Karpas-422 (cell line): Measurements from ENCODE around the gene DNAJC16. TPM values are rescaled to one million over a fixed set of nuclear protein-coding genes. Genes with fewer than 3 reads are reported as not detected.

Experiments
- DNase-seq: peaks from one replicate; pipeline ENCODE4 v3.0.0-alpha.2; 2015
- H2AFZ ChIP-seq: fragments of 200-600 bp; sonication (generic); 2 replicates; pipeline ENCODE4 v1.6.1; 2014; ENCODE audit warnings: antibody characterized with exemption, low read length, mixed read lengths
- H3K27ac ChIP-seq: fragments of 200-600 bp; sonication (generic); 2 replicates; pipeline ENCODE4 v1.5.1; 2014; ENCODE audit warnings: mild to moderate bottlenecking, low read length, moderate library complexity
- H3K27me3 ChIP-seq: fragments of 200-600 bp; sonication (generic); 2 replicates; pipeline ENCODE4 v1.6.1; 2014; ENCODE audit warnings: low read length, mixed read lengths
- H3K36me3 ChIP-seq: fragments of 200-600 bp; sonication (generic); 2 replicates; pipeline ENCODE4 v1.6.1; 2014; ENCODE audit warnings: low read length, mixed read lengths; ENCODE audit not compliant: insufficient read depth
- H3K4me1 ChIP-seq: fragments of 200-600 bp; sonication (generic); 2 replicates; pipeline ENCODE4 v1.6.1; 2014; ENCODE audit warnings: mild to moderate bottlenecking, low read length, mixed read lengths
- H3K4me2 ChIP-seq: fragments of 200-600 bp; sonication (generic); 2 replicates; pipeline ENCODE4 v1.6.1; 2014; ENCODE audit warnings: low read length, low read depth, mild to moderate bottlenecking; ENCODE audit not compliant: poor library complexity, severe bottlenecking
- H3K4me3 ChIP-seq: fragments of 200-600 bp; sonication (generic); 2 replicates; pipeline ENCODE4 v1.5.1; 2014; ENCODE audit warnings: mild to moderate bottlenecking, antibody characterized with exemption, low read length, mixed read lengths
- H3K79me2 ChIP-seq: fragments of 200-600 bp; sonication (generic); 2 replicates; pipeline ENCODE4 v1.6.1; 2014; ENCODE audit warnings: mild to moderate bottlenecking, low read length, mixed read lengths
- H3K9ac ChIP-seq: fragments of 200-600 bp; sonication (generic); 2 replicates; pipeline ENCODE4 v1.6.0; 2014; ENCODE audit warnings: low read length
- H3K9me2 ChIP-seq: fragments of 200-600 bp; sonication (generic), shearing (Covaris generic); replicated peaks from 2 replicates; pipeline ENCODE4 v1.6.0; 2014; ENCODE audit warnings: mild to moderate bottlenecking, low read length, moderate library complexity; ENCODE audit not compliant: insufficient read depth
- H3K9me3 ChIP-seq: fragments of 300-700, 200-600 bp; sonication (generic); 2 replicates; pipeline ENCODE4 v1.6.1; 2014; ENCODE audit warnings: low read length, mixed read lengths
- H4K20me1 ChIP-seq: fragments of 200-600 bp; sonication (generic); 2 replicates; pipeline ENCODE4 v1.6.1; 2014; ENCODE audit warnings: mild to moderate bottlenecking, antibody characterized with exemption, low read length, low read depth; ENCODE audit not compliant: insufficient read depth
- total RNA-seq: library from RNA; depleted of rRNA; stranded (reverse); fragments of >200 nt; shearing (Covaris generic); gene quantifications from 2 replicates; pipeline ENCODE4 v1.2.3, GENCODE V29; 2014; ENCODE audit warnings: low replicate concordance

Gene DNAJC16
- total RNA-seq, 1 experiment from 2014 or later, result 31.0 TPM

DNA sequence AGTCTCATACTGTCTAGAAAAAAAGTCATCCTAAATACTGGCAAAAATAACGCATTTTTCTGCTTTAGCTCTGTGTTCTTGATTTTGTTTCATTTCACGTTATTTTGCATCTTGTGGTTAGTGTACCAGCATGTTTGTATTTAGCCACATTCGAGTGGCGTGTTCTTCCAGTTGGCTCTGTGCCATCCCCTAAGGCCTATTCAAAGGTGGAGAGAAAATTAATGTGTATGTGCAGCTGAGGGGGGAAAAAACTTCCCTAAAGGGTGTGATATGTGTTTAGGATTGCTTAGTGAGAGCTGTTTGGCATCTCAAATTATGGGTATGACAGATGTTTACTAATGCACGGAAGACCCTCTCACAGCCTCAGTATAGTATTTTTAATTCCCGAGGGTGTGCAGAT, 12.1 kb downstream of the DNAJC16 start:
- peaks cover 14% of the 10 kb centered on the region; the same call in 1 of the 2 replicates for H3K36me3 ChIP-seq
- no peak overlapping the region for H2AFZ ChIP-seq
- no peaks in the 10 kb centered on the region for H3K4me1 ChIP-seq
- H3K27ac ChIP-seq, result no peak overlapping the region
- no peaks in the 10 kb centered on the region for H4K20me1 ChIP-seq
- DNase-seq, result no peak
- H3K79me2 ChIP-seq, result no peaks in the 10 kb centered on the region
- no peak overlapping the region for H3K4me3 ChIP-seq
- no peak overlapping the region for H3K4me2 ChIP-seq
- H3K9me3 ChIP-seq, result no peaks in the 10 kb centered on the region
- H3K9ac ChIP-seq, result no peak overlapping the region
- no peaks in the 10 kb centered on the region for H3K27me3 ChIP-seq
- H3K9me2 ChIP-seq, result no peaks in the 10 kb centered on the region

- Histone ChIP-seq H2AFZ (no peak overlapping the region), H3K4me2 (no peak overlapping the region), H3K27ac (no peak overlapping the region), H3K27me3 (no peaks in the 10 kb centered on the region), H3K79me2 (no peaks in the 10 kb centered on the region), H4K20me1 (no peaks in the 10 kb centered on the region), H3K4me1 (no peaks in the 10 kb centered on the region), H3K36me3 (peaks cover 24% of the 10 kb centered on the region; the same call in 1 of the 2 replicates), H3K9ac (no peak overlapping the region), H3K9me3 (no peaks in the 10 kb centered on the region), H3K9me2 (no peaks in the 10 kb centered on the region), H3K4me3 (no peak overlapping the region)
- no peak for DNase-seq
Measured at GRCh38 chr1:15540186-15540585, 13.5 kb downstream of the DNAJC16 start.

DNA sequence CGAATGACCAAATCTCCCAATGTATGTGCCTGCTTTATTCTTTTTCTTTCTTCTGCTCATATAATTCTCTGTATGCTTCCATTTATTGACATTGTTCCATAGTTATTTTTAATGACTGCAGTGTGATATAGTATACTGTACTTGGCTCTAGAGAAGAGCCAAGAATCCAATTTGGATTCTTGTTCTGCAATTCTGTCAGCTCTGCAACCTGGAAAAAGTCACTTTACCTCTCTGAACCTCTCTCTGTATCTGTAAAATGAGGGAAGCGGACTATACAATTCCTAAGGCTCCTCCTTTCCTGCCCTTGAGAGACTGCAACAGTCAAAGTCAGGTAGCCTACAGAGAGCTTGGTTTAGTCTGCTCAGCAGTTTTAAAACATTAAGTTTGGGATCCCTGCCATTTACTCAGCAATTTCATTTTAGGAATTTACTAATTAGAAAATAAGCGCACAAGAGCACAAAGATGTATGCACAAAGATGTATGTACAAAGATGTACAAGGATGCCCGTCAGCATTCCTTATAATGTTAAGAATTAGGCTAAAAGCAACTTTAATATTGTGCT, 14.7 kb downstream of the DNAJC16 start:
- no peak overlapping the region for H3K4me3 ChIP-seq
- H3K27me3 ChIP-seq, result no peaks in the 10 kb centered on the region
- H3K9me2 ChIP-seq, result no peaks in the 10 kb centered on the region
- H3K9me3 ChIP-seq, result no peaks in the 10 kb centered on the region
- H3K36me3 ChIP-seq, result peaks cover 28% of the 10 kb centered on the region; the same call in 1 of the 2 replicates
- H4K20me1 ChIP-seq, result no peaks in the 10 kb centered on the region
- no peak overlapping the region for H3K4me2 ChIP-seq
- H2AFZ ChIP-seq, result no peak overlapping the region
- no peak overlapping the region for H3K9ac ChIP-seq
- DNase-seq, result no peak
- H3K4me1 ChIP-seq, result no peaks in the 10 kb centered on the region
- no peak overlapping the region for H3K27ac ChIP-seq
- H3K79me2 ChIP-seq, result no peaks in the 10 kb centered on the region

DNA sequence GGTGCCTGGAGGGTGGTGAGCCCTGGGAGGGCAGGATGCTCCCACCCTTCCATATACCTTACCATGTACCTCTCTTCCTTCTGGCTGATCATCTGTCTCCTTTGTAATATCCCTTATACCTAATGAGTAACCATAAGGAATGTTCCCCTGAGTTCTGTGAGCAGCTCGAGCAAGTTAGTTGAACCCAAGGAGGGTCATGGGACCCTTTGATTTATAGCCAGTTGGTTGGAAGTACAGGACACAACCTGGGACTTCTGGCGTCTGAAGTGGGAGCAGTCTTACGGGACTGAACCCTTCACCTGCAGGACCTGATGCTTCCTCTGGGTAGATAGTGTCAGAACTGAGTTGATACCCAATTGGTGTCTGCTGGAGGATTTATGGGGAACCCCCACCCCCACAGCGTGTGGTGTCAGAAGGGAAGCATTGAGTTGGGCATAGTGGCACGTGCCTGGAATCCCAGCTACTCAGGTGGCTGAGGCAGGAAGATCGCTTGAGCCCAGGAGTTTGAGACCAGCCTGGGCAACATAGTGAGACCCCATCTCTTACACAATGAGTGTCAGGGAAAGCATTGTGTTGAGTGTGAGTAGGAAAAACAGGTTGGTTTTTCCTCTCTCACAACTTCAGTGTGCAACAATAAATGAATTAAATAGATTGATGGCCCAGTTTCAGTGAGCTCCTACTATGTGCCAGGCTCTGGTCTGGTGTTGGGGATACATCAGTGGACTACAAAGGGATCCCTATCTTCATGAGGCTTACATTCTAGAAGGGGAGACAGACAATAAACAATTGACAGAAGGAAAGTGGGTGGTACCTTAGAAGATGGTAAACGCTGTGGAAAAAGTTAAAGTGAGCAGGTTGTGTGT, 16.0 kb downstream of the DNAJC16 start:
- no peaks in the 10 kb centered on the region for H3K9me3 ChIP-seq
- H3K4me3 ChIP-seq, result no peak overlapping the region
- H3K27me3 ChIP-seq, result no peaks in the 10 kb centered on the region
- H3K27ac ChIP-seq, result no peak overlapping the region
- peaks cover 25% of the 10 kb centered on the region; the same call in 1 of the 2 replicates for H3K36me3 ChIP-seq
- H2AFZ ChIP-seq, result no peak overlapping the region
- H3K4me1 ChIP-seq, result no peaks in the 10 kb centered on the region
- H3K9ac ChIP-seq, result no peak overlapping the region
- H4K20me1 ChIP-seq, result no peaks in the 10 kb centered on the region
- DNase-seq, result no peak
- H3K9me2 ChIP-seq, result no peaks in the 10 kb centered on the region
- H3K79me2 ChIP-seq, result no peaks in the 10 kb centered on the region
- H3K4me2 ChIP-seq, result no peak overlapping the region

DNA sequence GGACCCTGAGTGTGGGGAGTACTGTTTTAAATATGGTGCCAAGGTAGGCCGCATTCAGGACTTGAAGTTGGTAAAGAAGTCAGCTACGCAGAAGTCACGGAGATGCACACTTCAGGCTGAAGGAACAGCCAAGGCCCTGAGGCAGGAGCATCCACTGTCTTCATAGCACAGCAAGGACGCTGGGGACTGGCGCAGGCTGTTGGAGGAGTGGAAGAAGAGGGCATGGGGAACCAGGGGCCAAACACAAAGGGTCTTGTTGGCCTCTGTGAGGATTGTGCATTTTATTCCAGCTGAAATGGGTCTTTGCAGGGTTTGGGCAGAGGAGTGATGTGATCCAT, 16.6 kb downstream of the DNAJC16 start:
- Histone ChIP-seq H3K27ac (no peak overlapping the region), H3K9me2 (no peaks in the 10 kb centered on the region), H3K4me3 (no peak overlapping the region), H3K9me3 (no peaks in the 10 kb centered on the region), H4K20me1 (no peaks in the 10 kb centered on the region), H3K36me3 (peaks cover 30% of the 10 kb centered on the region; the same call in 1 of the 2 replicates), H3K9ac (no peak overlapping the region), H2AFZ (no peak overlapping the region), H3K27me3 (no peaks in the 10 kb centered on the region), H3K4me2 (no peak overlapping the region), H3K79me2 (no peaks in the 10 kb centered on the region), H3K4me1 (no peaks in the 10 kb centered on the region)
- no peak for DNase-seq

DNA sequence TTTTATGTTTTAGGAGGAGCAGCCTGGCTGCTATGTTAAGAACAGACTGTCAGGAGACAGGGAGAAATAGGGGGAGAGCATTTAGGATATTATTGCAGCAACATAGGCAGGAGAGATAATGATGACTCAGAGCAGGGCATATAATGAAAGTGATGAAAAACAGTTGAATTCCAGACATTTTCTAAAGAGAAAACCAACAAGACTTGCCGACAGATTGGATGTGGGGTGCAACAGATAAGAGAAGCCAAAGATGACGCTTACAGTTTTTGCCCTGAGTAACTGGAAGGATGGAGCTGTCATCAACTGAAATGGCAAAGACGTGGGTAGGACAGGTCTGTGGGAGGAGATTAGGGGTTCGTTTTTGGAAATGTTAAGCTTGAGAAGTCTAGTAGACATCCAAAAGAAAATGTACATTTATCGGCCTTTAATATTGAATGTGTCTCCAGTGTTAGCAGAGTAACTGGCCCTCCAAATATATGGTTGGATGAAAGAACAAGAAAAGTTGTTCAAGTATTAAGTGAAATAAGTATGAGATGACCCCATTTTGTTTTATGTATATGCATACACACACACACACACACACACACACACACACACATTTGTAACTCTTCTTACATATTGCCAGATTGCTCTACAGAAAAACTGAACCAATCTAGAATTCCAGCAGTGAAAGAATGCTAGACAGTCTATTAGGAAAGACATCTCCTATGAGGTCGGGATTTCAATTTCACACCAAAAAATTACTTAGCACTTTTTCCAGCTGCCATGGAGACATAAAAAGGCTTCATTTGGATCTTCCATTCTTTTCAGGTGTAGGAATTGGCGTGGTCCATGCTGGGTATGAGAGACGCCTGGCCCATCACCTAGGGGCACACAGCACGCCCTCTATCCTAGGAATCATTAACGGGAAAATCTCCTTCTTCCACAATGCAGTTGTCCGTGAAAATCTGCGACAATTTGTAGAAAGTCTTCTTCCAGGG, 17.2 kb downstream of the DNAJC16 start:
- Histone ChIP-seq H3K9ac (no peak overlapping the region), H3K9me2 (no peaks in the 10 kb centered on the region), H3K4me3 (no peak overlapping the region), H3K4me2 (no peak overlapping the region), H3K36me3 (peaks cover 31% of the 10 kb centered on the region; the same call in 1 of the 2 replicates), H4K20me1 (no peaks in the 10 kb centered on the region), H3K27me3 (no peaks in the 10 kb centered on the region), H3K4me1 (no peaks in the 10 kb centered on the region), H3K79me2 (no peaks in the 10 kb centered on the region), H2AFZ (no peak overlapping the region), H3K9me3 (no peaks in the 10 kb centered on the region), H3K27ac (no peak overlapping the region)
- no peak for DNase-seq

- H3K9ac ChIP-seq, result no peak overlapping the region
- H3K9me3 ChIP-seq, result no peaks in the 10 kb centered on the region
- H2AFZ ChIP-seq, result no peak overlapping the region
- H3K27ac ChIP-seq, result no peak overlapping the region
- no peaks in the 10 kb centered on the region for H3K9me2 ChIP-seq
- no peaks in the 10 kb centered on the region for H3K27me3 ChIP-seq
- no peaks in the 10 kb centered on the region for H4K20me1 ChIP-seq
- H3K4me2 ChIP-seq, result no peak overlapping the region
- no peaks in the 10 kb centered on the region for H3K79me2 ChIP-seq
- no peak for DNase-seq
- no peaks in the 10 kb centered on the region for H3K4me1 ChIP-seq
- no peak overlapping the region for H3K4me3 ChIP-seq
- peaks cover 31% of the 10 kb centered on the region; the same call in 1 of the 2 replicates for H3K36me3 ChIP-seq
Measured at GRCh38 chr1:15546641-15547040, 20.0 kb downstream of the DNAJC16 start.

GRCh38 chr1:15550573-15550972, 23.9 kb downstream of the DNAJC16 start:
- Histone ChIP-seq H3K9me2 (no peaks in the 10 kb centered on the region), H3K9me3 (no peaks in the 10 kb centered on the region), H3K79me2 (no peaks in the 10 kb centered on the region), H2AFZ (no peak overlapping the region), H3K4me1 (no peaks in the 10 kb centered on the region), H3K36me3 (peaks cover 10% of the 10 kb centered on the region; the same call in 1 of the 2 replicates), H3K4me3 (no peak overlapping the region), H3K9ac (no peak overlapping the region), H3K4me2 (no peak overlapping the region), H4K20me1 (no peaks in the 10 kb centered on the region), H3K27ac (no peak overlapping the region), H3K27me3 (no peaks in the 10 kb centered on the region)
- no peak for DNase-seq
